ENCODE data around the gene NARS2.
A peak's percentile ranks its signal among the peaks of the same experiment; 100 is the strongest.

Gene NARS2

DNA sequence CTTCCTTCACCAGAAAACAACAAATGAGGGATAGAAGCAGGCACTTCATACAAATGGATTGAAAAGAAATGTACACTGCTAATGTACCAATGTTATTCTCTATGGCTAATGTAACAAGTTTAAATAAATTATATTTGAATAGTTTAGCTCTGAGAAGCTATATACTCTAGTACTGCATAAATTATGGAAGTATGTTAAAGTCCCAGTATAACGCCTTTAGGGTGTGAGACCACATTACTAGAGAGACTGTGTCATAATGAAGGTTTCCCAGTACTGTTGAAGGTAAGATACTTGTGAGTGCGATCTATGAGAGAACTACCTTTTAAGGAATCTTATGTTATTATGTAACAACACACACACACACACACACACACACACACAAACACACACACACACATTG lies 117.2 kb downstream of the NARS2 start:
- Mint-ChIP-seq H3K4me1 (no peaks in the 10 kb centered on the region), H3K36me3 (ENCODE audit: low read depth) (peaks cover 74% of the 10 kb centered on the region), H3K27ac (no peak overlapping the region), H3K4me3 (no peak overlapping the region), H3K9me3 (no peaks in the 10 kb centered on the region), H3K27me3 (ENCODE audit: low read depth, poor library complexity) (no peaks in the 10 kb centered on the region)
- no peak for DNase-seq
- TF ChIP-seq, protein P1, sequence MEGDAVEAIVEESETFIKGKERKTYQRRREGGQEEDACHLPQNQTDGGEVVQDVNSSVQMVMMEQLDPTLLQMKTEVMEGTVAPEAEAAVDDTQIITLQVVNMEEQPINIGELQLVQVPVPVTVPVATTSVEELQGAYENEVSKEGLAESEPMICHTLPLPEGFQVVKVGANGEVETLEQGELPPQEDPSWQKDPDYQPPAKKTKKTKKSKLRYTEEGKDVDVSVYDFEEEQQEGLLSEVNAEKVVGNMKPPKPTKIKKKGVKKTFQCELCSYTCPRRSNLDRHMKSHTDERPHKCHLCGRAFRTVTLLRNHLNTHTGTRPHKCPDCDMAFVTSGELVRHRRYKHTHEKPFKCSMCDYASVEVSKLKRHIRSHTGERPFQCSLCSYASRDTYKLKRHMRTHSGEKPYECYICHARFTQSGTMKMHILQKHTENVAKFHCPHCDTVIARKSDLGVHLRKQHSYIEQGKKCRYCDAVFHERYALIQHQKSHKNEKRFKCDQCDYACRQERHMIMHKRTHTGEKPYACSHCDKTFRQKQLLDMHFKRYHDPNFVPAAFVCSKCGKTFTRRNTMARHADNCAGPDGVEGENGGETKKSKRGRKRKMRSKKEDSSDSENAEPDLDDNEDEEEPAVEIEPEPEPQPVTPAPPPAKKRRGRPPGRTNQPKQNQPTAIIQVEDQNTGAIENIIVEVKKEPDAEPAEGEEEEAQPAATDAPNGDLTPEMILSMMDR (IDR thresholded peaks at IDR 0.05) = no peak

DNA sequence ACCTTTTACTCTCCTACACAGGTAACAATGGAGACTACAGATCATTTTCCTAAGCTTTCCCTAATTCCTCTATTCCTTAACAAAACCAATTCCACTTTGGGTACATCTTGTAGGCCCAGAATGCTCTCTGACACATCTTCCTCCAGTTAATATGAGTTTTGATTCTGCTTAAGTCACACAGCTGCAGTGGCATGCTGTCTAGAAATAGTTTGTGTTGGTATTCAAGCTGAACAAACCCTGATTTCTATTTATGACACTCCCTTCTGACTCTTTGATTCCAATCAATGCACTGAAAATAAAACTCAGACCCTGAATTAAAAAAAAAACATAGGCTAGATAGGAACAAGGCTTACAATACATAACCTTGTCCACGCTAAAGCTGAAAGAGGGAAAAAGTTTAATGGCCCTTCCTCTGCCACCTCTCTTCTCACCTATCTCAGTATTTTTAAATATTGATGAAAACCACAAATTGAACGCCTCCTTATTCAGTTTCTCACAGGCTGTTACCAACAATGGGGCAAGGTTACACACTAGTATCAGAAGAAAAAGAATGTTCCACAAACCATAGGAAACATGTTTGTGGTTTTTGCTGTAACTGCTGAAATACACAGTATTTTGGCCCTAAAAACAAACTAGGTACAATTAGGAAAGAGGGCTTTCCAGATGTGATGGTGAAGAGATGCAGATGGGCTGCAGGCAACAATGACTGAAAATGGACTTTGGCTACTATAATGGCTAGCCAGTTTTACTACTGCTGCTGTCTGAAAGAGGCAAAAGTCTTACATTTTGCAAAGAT lies 121.3 kb downstream of the NARS2 start:
- no peak overlapping the region for H3K27ac Mint-ChIP-seq
- H3K4me1 Mint-ChIP-seq = no peaks in the 10 kb centered on the region
- H3K27me3 Mint-ChIP-seq (ENCODE audit: low read depth, poor library complexity) = no peaks in the 10 kb centered on the region
- TF ChIP-seq, protein P1 (IDR thresholded peaks at IDR 0.05) = no peak
- H3K9me3 Mint-ChIP-seq = no peaks in the 10 kb centered on the region
- peaks cover 50% of the 10 kb centered on the region for H3K36me3 Mint-ChIP-seq (ENCODE audit: low read depth)
- DNase-seq = no peak
- H3K4me3 Mint-ChIP-seq = no peak overlapping the region

DNA sequence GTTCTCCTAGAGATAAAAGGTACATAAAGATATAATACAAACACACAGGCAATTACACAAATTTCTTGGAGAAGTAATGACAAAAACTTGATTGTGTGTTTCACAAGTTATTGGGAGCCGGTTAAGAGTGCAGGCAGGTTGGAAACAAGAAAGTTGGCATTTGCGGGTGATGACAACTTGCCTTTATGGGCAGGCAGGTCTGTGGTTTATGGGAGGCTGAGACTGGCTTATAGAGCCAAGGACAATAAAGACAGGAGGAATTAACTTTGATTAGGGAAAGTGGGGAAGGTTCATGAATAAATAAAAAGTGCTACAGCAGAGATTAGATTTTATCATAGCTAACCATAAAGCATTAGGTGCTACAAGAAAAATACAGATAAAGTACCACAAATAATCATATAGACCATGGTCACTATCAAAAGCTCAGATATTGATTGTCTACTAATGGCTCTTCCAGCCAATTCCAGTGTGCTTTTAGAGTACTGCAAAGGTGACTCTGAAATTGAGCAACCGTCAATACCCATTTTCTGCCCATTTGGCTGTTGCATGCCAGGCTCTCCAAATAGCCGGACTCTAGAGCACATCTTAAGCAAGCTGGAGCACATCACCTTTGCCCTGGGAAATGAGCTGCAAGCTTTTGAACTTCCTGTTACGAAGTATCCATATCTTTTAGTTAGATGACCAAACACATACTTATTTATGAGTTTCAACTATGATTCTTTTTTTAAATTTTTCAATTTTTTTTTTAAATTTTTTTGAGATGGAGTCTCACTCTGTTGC lies 123.1 kb downstream of the NARS2 start:
- H3K9me3 Mint-ChIP-seq = no peaks in the 10 kb centered on the region
- H3K4me1 Mint-ChIP-seq = no peaks in the 10 kb centered on the region
- TF ChIP-seq, protein P1 (IDR thresholded peaks at IDR 0.05) = no peak
- no peak for DNase-seq
- no peaks in the 10 kb centered on the region for H3K27me3 Mint-ChIP-seq (ENCODE audit: low read depth, poor library complexity)
- H3K36me3 Mint-ChIP-seq (ENCODE audit: low read depth) = peaks cover 40% of the 10 kb centered on the region
- no peak overlapping the region for H3K4me3 Mint-ChIP-seq
- peak overlapping the region; percentile 14 for H3K27ac Mint-ChIP-seq

DNA sequence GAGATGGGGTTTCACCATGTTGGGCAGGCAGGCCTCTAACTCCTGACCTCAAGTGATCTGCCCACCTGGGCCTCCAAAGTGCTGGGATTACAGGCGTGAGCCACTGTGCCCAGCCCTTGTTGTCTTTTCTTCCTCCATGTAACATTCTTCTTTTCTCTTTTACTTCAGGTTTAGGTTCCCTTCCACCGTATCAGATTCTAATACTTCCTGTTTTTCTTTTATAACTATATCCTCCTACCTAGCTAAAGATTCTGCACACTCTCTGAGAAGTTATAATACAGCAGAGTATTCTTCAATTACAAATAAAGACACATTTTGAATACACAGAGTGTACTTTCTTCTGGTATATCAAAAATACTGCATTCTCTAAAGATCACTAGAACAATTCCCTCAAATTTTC lies 123.8 kb downstream of the NARS2 start:
- Mint-ChIP-seq H3K27me3 (ENCODE audit: low read depth, poor library complexity) (no peaks in the 10 kb centered on the region), H3K36me3 (ENCODE audit: low read depth) (peaks cover 39% of the 10 kb centered on the region), H3K4me3 (no peak overlapping the region), H3K4me1 (no peaks in the 10 kb centered on the region), H3K27ac (no peak overlapping the region), H3K9me3 (no peaks in the 10 kb centered on the region)
- no peak for DNase-seq
- TF ChIP-seq, protein P1 (IDR thresholded peaks at IDR 0.05) = no peak

DNA sequence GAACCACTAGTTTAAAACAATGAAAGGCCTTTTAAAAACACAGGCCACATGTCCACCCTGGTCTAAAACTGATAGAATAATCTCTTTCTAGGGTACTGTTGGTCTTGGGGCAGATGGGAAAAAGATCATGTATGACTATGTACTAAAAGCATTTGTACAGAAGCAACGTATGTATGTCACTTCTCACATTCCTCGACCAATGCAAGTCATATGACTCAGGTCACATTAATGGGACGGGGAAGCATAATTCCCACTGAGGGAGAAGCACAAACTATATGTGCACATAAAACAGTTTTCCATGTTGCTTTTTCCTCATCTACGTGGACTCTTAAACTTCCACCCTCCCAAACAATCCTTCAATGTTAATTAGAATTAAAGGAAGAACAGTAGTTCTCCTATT lies 124.8 kb downstream of the NARS2 start:
- DNase-seq = no peak
- Mint-ChIP-seq H3K4me3 (no peak overlapping the region), H3K27me3 (ENCODE audit: low read depth, poor library complexity) (no peaks in the 10 kb centered on the region), H3K9me3 (no peaks in the 10 kb centered on the region), H3K4me1 (no peaks in the 10 kb centered on the region), H3K27ac (no peak overlapping the region), H3K36me3 (ENCODE audit: low read depth) (peaks cover 30% of the 10 kb centered on the region)
- TF ChIP-seq, protein P1 (IDR thresholded peaks at IDR 0.05) = no peak

Measured in nephron progenitor cell (in vitro differentiated cells).